ENCODE data around the gene SLIT1. TPM values are rescaled to one million over a fixed set of nuclear protein-coding genes. Genes with fewer than 3 reads are reported as not detected.

The SLIT1 gene
- total and polyA plus RNA-seq, 5 donors from 2014 or later = 0.32 TPM; not detected in 4

DNA sequence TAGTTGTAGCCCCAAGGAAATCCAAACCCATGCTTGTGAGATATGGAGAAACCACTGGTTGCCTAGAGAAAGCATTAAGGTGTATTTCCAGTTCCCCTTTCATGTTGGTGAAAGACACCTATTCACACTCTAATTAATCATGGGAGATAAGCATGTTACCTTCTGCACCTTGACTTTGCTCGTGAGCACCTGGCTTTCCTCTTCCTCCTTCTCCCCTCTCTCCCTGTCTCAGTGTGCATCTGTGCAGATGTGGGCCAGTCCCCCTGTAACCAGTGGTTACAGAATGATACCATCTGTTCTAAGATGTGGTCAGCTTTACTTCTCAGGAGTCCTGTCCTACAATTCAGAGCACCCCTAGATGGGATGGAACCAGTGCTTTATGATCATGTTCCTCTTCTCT is 193.0 kb downstream of the SLIT1 start:
- H3K27ac ChIP-seq (ENCODE audit: insufficient read depth, low read length, poor library complexity, severe bottlenecking) = no peak overlapping the region
- Mint-ChIP-seq H3K27me3 (no peaks in the 10 kb centered on the region), H3K36me3 (peaks cover 3% of the 10 kb centered on the region), H3K4me1 (no peaks in the 10 kb centered on the region), H3K4me3 (no peak overlapping the region), H3K9me3 (no peaks in the 10 kb centered on the region), H3K27ac (no peak overlapping the region)
- no peaks in the 10 kb centered on the region for H3K27me3 ChIP-seq (ENCODE audit: control insufficient read depth, insufficient read depth, low read length)
- no peaks in the 10 kb centered on the region for H3K4me1 ChIP-seq (ENCODE audit: control insufficient read depth, insufficient read depth, low read length, poor library complexity, severe bottlenecking)
- no peak overlapping the region for H3K4me3 ChIP-seq (ENCODE audit: low read depth, low read length)
- no peak for ATAC-seq (ENCODE audit: low read depth in 2 of 2)
- no peaks in the 10 kb centered on the region for H3K9me3 ChIP-seq (ENCODE audit: control insufficient read depth in 2 of 2, low read length in 2 of 2)
- no peak for DNase-seq
- no peaks in the 10 kb centered on the region for H3K36me3 ChIP-seq (ENCODE audit: control insufficient read depth, insufficient read depth, low read length)

GRCh38 chr10:96991313-96991841 is 194.4 kb downstream of the SLIT1 start:
- peaks cover 7% of the 10 kb centered on the region for H3K36me3 Mint-ChIP-seq
- no peak for DNase-seq
- H3K27ac Mint-ChIP-seq = peak overlapping the region in 1 of 3 donors; percentile 35
- Histone ChIP-seq H3K4me1 (ENCODE audit: control insufficient read depth, insufficient read depth, low read length, poor library complexity, severe bottlenecking) (no peaks in the 10 kb centered on the region), H3K9me3 (ENCODE audit: control insufficient read depth in 2 of 2, low read length in 2 of 2) (no peaks in the 10 kb centered on the region), H3K27ac (ENCODE audit: insufficient read depth, low read length, poor library complexity, severe bottlenecking) (no peak overlapping the region), H3K4me3 (ENCODE audit: low read depth, low read length) (no peak overlapping the region), H3K27me3 (ENCODE audit: control insufficient read depth, insufficient read depth, low read length) (no peaks in the 10 kb centered on the region), H3K36me3 (ENCODE audit: control insufficient read depth, insufficient read depth, low read length) (no peaks in the 10 kb centered on the region)
- no peaks in the 10 kb centered on the region for H3K9me3 Mint-ChIP-seq
- no peak for ATAC-seq (ENCODE audit: low read depth in 2 of 2)
- H3K4me1 Mint-ChIP-seq = no peaks in the 10 kb centered on the region
- no peak overlapping the region for H3K4me3 Mint-ChIP-seq
- H3K27me3 Mint-ChIP-seq = no peaks in the 10 kb centered on the region

GRCh38 chr10:96988426-96988825 is 197.3 kb downstream of the SLIT1 start:
- DNase-seq (no peak), ATAC-seq (ENCODE audit: low read depth in 2 of 2) (no peak)
- Histone ChIP-seq H3K27ac (ENCODE audit: insufficient read depth, low read length, poor library complexity, severe bottlenecking) (no peak overlapping the region), H3K36me3 (ENCODE audit: control insufficient read depth, insufficient read depth, low read length) (no peaks in the 10 kb centered on the region), H3K9me3 (ENCODE audit: control insufficient read depth in 2 of 2, low read length in 2 of 2) (no peaks in the 10 kb centered on the region), H3K4me3 (ENCODE audit: low read depth, low read length) (no peak overlapping the region), H3K27me3 (ENCODE audit: control insufficient read depth, insufficient read depth, low read length) (no peaks in the 10 kb centered on the region), H3K4me1 (ENCODE audit: control insufficient read depth, insufficient read depth, low read length, poor library complexity, severe bottlenecking) (no peaks in the 10 kb centered on the region)
- Mint-ChIP-seq H3K4me3 (no peak overlapping the region), H3K36me3 (peaks cover 7% of the 10 kb centered on the region), H3K27ac (no peak overlapping the region), H3K27me3 (no peaks in the 10 kb centered on the region), H3K9me3 (no peaks in the 10 kb centered on the region), H3K4me1 (peaks cover 0 to 8% (median 2%) of the 10 kb centered on the region in 4 donors)

- Mint-ChIP-seq H3K9me3 (no peaks in the 10 kb centered on the region), H3K27me3 (no peaks in the 10 kb centered on the region), H3K36me3 (peaks cover 11% of the 10 kb centered on the region), H3K4me1 (peaks cover 0 to 8% (median 2%) of the 10 kb centered on the region in 4 donors), H3K27ac (peak overlapping the region in 1 of 3 donors; percentile 32), H3K4me3 (no peak overlapping the region)
- Histone ChIP-seq H3K9me3 (ENCODE audit: control insufficient read depth in 2 of 2, low read length in 2 of 2) (no peaks in the 10 kb centered on the region), H3K4me1 (ENCODE audit: control insufficient read depth, insufficient read depth, low read length, poor library complexity, severe bottlenecking) (no peaks in the 10 kb centered on the region), H3K27ac (ENCODE audit: insufficient read depth, low read length, poor library complexity, severe bottlenecking) (no peak overlapping the region), H3K27me3 (ENCODE audit: control insufficient read depth, insufficient read depth, low read length) (no peaks in the 10 kb centered on the region), H3K4me3 (ENCODE audit: low read depth, low read length) (no peak overlapping the region), H3K36me3 (ENCODE audit: control insufficient read depth, insufficient read depth, low read length) (no peaks in the 10 kb centered on the region)
- no peak for ATAC-seq (ENCODE audit: low read depth in 2 of 2)
- DNase-seq = no peak
Observed at GRCh38 chr10:96987842-96988175, 197.9 kb downstream of the SLIT1 start.

DNA sequence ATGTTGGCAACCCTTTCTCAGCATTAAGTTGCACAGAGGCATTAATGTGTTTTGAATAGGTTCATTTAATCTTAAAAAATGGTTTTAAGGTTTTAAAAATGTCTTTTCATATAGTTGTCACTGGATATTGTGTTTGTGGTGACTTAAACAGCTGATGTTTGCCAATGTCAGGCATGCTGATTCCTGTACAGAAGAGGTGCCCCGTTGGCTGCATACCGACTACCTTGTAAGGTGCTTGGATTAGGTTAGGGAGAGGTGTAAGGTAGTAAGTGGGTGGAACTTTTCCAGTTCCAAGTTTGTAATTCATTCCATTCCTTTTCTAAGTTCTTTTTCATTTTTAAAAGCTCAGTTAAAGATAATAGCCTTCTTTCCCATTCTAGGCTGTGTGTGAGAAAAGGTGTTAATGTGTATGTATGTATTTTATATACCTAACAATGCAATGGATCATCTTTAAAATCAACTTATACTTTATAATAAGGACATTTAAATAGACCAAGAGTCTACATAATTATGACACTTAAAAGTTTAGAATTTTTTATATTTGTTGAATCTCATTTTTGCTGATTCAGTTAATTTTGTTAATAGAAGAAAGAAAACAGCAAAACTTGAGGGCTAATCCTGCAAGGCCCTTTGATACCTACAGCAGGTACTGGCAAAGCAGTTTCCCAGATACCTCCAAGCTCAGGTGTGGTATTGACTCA is 198.5 kb downstream of the SLIT1 start:
- peaks cover 0 to 8% (median 2%) of the 10 kb centered on the region in 4 donors for H3K4me1 Mint-ChIP-seq
- Histone ChIP-seq H3K27ac (ENCODE audit: insufficient read depth, low read length, poor library complexity, severe bottlenecking) (no peak overlapping the region), H3K27me3 (ENCODE audit: control insufficient read depth, insufficient read depth, low read length) (no peaks in the 10 kb centered on the region), H3K36me3 (ENCODE audit: control insufficient read depth, insufficient read depth, low read length) (no peaks in the 10 kb centered on the region), H3K4me1 (ENCODE audit: control insufficient read depth, insufficient read depth, low read length, poor library complexity, severe bottlenecking) (no peaks in the 10 kb centered on the region), H3K4me3 (ENCODE audit: low read depth, low read length) (no peak overlapping the region), H3K9me3 (ENCODE audit: control insufficient read depth in 2 of 2, low read length in 2 of 2) (no peaks in the 10 kb centered on the region)
- DNase-seq = no peak
- H3K9me3 Mint-ChIP-seq = no peaks in the 10 kb centered on the region
- peaks cover 11% of the 10 kb centered on the region for H3K36me3 Mint-ChIP-seq
- H3K4me3 Mint-ChIP-seq = no peak overlapping the region
- ATAC-seq (ENCODE audit: low read depth in 2 of 2) = no peak
- no peak overlapping the region for H3K27ac Mint-ChIP-seq
- H3K27me3 Mint-ChIP-seq = no peaks in the 10 kb centered on the region

DNA sequence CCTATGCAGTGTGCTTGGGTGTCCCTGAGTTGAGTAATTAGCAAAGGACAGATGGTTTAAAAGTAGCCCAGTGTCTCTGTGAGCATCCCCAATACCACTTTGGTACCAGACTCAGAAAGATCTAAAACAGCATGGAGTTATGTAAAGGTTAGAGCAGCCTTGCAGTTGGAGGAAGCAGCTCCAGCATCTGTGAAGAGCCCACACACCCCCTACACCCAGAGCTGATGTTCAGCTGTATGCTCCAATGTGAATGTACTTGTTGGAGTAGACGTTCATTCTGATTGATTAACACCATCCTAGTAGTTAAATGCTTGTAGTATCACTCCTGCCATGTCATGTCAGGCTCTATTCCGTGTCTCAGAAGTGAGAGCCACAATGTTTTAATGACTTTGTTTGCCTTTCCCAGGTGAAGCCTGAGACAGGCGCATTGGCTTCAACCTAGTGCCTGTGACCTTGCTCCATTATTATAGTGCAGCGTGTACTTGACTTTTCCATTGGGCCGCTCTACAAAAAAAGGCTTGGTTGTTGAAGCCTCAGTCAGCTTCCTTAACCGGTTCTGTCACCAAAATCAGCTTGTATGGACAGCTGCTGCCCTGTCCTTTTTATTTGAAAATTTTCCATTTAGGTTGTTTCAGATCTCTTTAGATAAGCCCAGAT is 199.4 kb downstream of the SLIT1 start:
- Mint-ChIP-seq H3K4me1 (peaks cover 0 to 8% (median 2%) of the 10 kb centered on the region in 4 donors), H3K27me3 (no peaks in the 10 kb centered on the region), H3K9me3 (no peaks in the 10 kb centered on the region), H3K27ac (peak overlapping the region in 1 of 3 donors; percentile 50), H3K36me3 (peaks cover 16% of the 10 kb centered on the region), H3K4me3 (no peak overlapping the region)
- Histone ChIP-seq H3K36me3 (ENCODE audit: control insufficient read depth, insufficient read depth, low read length) (peaks cover 7% of the 10 kb centered on the region), H3K4me3 (ENCODE audit: low read depth, low read length) (no peak overlapping the region), H3K9me3 (ENCODE audit: control insufficient read depth in 2 of 2, low read length in 2 of 2) (no peaks in the 10 kb centered on the region), H3K4me1 (ENCODE audit: control insufficient read depth, insufficient read depth, low read length, poor library complexity, severe bottlenecking) (no peaks in the 10 kb centered on the region), H3K27ac (ENCODE audit: insufficient read depth, low read length, poor library complexity, severe bottlenecking) (no peak overlapping the region), H3K27me3 (ENCODE audit: control insufficient read depth, insufficient read depth, low read length) (no peaks in the 10 kb centered on the region)
- DNase-seq = no peak
- ATAC-seq (ENCODE audit: low read depth in 2 of 2) = no peak

DNA sequence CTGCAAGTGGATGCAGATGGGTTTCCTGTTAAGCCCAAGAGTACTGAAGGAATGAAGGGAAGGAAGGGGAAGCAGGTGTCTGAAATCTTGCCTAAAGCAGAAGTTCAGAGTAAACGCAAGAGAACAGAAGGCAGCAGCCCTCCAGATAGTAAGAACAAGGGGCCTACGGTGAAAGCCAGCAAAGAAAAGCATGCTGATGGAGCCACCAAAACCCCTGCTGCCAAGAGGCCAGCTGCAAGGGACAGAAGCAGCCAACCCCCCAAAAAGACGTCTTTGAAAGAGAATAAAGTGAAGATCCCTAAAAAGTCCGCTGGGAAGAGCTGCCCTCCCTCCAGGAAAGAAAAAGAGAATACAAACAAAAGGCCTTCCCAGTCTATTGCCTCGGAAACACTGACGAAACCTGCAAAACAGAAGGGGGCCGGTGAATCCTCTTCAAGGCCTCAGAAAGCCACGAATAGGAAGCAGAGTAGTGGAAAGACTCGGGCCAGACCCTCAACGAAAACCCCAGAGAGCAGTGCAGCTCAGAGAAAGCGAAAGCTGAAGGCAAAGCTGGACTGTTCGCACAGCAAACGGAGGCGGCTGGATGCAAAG is 201.1 kb downstream of the SLIT1 start:
- Mint-ChIP-seq H3K4me1 (peaks cover 0 to 8% (median 2%) of the 10 kb centered on the region in 4 donors), H3K9me3 (no peaks in the 10 kb centered on the region), H3K4me3 (peak overlapping the region in 1 of 4 donors; percentile 79), H3K36me3 (peaks cover 24% of the 10 kb centered on the region), H3K27me3 (no peaks in the 10 kb centered on the region), H3K27ac (peak overlapping the region in 2 of 3 donors; percentile 1 to 58)
- H3K4me1 ChIP-seq (ENCODE audit: control insufficient read depth, insufficient read depth, low read length, poor library complexity, severe bottlenecking) = no peaks in the 10 kb centered on the region
- no peak overlapping the region for H3K4me3 ChIP-seq (ENCODE audit: low read depth, low read length)
- peaks cover 15% of the 10 kb centered on the region for H3K36me3 ChIP-seq (ENCODE audit: control insufficient read depth, insufficient read depth, low read length)
- H3K27me3 ChIP-seq (ENCODE audit: control insufficient read depth, insufficient read depth, low read length) = no peaks in the 10 kb centered on the region
- no peak for DNase-seq
- H3K9me3 ChIP-seq (ENCODE audit: control insufficient read depth in 2 of 2, low read length in 2 of 2) = no peaks in the 10 kb centered on the region
- no peak for ATAC-seq (ENCODE audit: low read depth in 2 of 2)
- no peak overlapping the region for H3K27ac ChIP-seq (ENCODE audit: insufficient read depth, low read length, poor library complexity, severe bottlenecking)

Data from CD4-positive, CD25-positive, alpha-beta regulatory T cell (primary cell).